ENCODE results near the gene MCUB.
"Not testable (repeated sequence)": the region's sequence is repeated elsewhere in the genome, so short reads cannot be mapped to it uniquely, and the experiment has no call there.

Gene MCUB

DNA sequence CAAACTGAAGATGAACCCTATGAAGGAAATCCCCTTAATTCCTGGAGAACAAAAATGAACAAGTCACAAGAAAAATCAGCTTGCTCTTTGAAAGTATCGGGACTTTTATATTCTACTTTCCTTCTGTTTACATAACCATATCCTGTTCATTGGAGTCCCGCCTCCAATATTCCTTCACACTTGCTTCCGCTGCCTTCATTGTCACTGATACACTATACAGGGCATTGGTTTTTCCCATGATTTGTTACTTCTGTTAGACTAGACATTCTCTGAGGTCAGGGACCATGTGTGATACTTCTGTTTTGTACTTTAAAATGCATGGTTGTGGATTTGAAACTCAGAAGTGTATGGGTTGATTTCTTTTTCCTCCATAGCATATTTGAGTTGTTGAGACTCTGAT is 18.8 kb downstream of the MCUB start:
- DNase-seq (ENCODE audit: low read depth): no peak

DNA sequence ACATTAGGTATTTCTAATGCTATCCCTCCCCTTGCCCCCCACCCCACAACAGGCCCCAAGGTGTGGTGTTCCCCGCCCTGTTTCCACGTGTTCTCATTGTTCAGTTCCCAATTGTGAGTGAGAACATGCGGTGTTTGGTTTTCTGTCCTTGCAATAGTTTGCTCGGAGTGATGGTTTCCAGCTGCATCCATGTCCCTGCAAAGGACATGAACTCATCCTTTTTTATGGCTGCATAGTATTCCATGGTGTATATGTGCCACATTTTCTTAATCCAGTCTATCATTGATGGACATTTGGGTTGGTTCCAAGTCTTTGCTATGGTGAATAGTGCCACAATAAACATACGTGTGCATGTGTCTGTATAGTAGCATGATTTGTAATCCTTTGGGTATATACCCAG is 20.0 kb downstream of the MCUB start:
- DNase-seq (ENCODE audit: low read depth): not testable (repeated sequence)

GRCh38 chr4:109588176-109588575 is 28.1 kb downstream of the MCUB start:
- DNase-seq (ENCODE audit: low read depth): no peak

DNA sequence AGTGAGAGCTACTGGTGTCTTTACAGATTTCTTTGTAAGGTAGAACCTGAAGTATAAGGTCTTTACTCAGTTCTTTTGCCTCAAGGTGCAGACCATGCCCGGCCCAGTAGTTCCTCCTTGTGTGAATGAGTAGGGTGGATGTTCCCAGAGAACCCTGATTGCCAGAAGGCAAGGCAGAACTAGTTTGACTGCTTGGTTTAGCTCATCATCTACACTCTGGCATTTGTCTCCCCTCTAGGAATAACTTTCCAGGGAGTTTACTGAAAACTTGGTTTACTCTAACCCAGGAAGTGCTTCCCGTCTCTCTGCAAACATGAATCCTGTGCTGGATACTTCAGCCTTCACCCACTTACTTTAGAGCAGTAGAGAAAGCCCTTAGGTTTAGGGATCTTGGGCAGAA is 29.1 kb downstream of the MCUB start:
- no peak for DNase-seq (ENCODE audit: low read depth)

- DNase-seq (ENCODE audit: low read depth): no peak
Observed at GRCh38 chr4:109589605-109590004, 29.6 kb downstream of the MCUB start.

GRCh38 chr4:109590905-109591304 is 30.9 kb downstream of the MCUB start:
- DNase-seq (ENCODE audit: low read depth): no peak

DNA sequence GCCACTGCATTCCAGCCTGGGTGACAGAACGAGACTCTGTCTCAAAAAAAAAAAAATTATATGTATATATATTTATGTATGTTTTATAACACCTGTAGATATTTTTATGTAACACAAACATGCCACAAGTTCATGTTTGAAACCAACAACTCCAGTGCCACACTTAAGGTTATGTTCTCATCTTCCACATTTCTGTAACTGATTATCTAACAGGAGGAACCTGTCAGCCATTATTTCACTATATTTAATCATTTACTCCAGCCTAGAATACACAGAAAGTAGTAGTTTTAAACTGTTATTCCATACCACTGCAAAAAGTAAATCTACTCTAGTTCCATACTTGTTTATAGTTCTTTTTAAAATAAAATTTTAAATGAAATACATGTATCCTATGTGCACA is 32.3 kb downstream of the MCUB start:
- DNase-seq (ENCODE audit: low read depth): no peak

DNA sequence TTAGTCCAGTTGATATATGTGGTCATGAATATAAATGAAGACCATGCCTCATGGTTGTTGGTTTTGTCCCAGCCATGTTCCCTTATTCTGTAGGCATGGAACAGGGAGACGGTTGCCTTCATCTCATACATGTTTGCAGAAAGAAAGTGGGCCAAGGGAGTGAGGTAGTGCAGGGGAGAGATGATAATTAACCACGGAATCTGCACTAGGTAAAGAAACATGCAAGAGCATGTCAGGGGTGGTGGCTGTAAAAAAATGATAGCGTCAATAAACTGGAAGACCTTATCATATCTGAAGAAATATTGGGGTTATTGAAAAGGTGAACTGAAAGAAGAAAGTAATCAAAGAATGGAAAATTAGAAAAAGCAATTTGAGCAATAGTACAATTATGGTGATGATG is 35.1 kb downstream of the MCUB start:
- DNase-seq (ENCODE audit: low read depth): not testable (repeated sequence)

DNA sequence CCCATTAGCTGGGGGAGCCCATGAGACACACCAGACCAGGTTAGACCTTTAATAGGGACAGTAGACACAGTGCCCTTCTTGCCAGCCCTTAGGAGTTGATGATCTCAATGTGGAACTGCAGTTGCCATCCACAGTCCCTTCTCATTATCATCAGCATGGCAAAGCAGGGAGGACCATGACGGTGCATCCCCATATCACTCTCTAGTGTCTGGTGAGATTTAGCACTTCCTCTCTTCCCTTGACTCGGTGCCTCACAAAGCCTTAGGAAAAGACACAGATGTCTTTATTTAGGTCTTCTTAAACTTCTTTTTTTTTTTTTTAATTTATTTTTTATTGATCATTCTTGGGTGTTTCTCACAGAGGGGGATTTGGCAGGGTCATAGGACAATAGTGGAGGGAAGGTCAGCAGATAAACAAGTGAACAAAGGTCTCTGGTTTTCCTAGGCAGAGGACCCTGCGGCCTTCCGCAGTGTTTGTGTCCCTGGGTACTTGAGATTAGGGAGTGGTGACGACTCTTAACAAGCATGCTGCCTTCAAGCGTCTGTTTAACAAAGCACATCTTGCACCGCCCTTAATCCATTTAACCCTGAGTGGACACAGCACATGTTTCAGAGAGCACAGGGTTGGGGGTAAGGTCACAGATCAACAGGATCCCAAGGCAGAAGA is 36.5 kb downstream of the MCUB start:
- not testable (repeated sequence) for DNase-seq (ENCODE audit: low read depth)

- DNase-seq (ENCODE audit: low read depth): no peak
Observed at GRCh38 chr4:109599046-109599652, 39.1 kb downstream of the MCUB start.

DNA sequence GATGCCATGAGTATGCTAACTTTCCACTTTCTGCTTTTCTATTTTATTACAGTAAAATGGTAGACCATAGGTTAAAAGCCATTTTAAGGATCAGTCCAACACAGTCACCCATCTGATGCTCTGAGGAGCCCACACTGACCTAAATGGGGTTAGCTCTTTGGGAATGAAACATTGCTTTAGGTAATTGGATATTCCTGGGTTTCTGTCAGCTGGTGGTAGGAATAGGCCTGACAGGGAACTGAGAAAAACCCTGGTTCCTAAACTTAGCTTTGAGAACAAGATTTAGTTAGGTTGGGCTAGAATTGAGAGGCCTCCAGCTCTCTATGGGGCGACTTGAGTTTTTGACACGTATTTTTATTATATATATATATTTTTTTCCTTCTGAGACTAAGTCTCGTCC is 40.4 kb downstream of the MCUB start:
- DNase-seq (ENCODE audit: low read depth): no peak

- DNase-seq (ENCODE audit: low read depth): no peak
Observed at GRCh38 chr4:109601336-109601735, 41.3 kb downstream of the MCUB start.

DNA sequence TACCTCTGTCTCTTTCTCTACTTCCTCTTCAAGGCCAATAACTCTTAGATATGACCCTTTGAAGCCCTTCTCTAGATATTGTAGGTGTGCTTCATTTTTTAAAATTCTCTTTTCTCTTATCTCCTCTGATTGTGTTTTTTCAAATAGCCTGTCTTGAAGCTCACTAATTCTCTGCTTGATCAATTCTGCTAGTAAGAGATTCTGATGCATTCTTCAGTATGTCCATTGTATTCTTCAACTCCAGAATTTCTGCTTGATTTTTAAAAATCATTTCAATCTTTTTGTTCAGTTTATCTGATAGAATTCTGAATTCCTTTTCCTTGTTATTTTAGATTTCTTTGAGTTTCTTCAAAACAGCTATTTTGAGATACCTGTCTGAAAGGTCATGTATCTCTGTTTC is 47.9 kb downstream of the MCUB start:
- DNase-seq (ENCODE audit: low read depth): no peak

- no peak for DNase-seq (ENCODE audit: low read depth)
Observed at GRCh38 chr4:109608879-109609278, 48.8 kb downstream of the MCUB start.

DNA sequence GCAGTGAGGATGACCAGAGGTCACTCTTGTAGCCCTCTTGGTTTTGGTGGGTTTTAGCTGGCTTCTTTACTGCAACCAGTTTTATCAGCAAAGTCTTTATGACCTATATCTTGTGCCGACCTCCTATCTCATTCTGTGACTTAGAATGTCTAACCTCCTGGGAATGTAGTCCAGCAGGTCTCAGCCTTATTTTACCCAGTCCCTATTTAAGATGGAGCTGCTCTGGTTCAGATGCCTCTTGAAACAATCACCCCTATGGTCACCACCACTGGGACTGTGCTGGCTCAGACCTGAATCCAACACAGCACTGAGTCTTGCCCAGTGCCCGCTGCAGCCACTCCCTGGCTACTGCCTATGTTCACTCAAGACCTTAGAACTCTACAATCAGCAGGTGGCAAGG is 49.4 kb downstream of the MCUB start:
- DNase-seq (ENCODE audit: low read depth): no peak

DNA sequence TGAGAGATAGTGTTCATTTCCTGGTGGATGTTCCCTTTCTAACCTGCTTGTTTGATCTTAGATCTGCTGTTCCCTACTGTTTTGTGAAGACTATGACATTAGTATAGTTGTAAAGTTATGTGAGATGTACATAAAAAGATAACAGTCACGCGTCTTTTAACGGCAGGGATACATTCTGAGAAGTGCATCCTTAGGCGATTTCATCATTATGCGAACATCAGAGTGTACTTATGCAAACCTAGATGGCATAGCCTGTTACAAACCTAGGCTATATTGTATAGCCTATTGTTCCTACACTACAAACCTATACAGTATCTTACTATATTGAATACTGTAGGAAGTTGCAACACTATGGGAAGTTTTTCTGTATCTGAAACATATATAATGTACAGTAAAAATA is 50.4 kb downstream of the MCUB start:
- DNase-seq (ENCODE audit: low read depth): no peak

- DNase-seq (ENCODE audit: low read depth): no peak
Observed at GRCh38 chr4:109611045-109611646, 51.1 kb downstream of the MCUB start.

GRCh38 chr4:109614015-109614414 is 54.0 kb downstream of the MCUB start:
- DNase-seq (ENCODE audit: low read depth): no peak

DNA sequence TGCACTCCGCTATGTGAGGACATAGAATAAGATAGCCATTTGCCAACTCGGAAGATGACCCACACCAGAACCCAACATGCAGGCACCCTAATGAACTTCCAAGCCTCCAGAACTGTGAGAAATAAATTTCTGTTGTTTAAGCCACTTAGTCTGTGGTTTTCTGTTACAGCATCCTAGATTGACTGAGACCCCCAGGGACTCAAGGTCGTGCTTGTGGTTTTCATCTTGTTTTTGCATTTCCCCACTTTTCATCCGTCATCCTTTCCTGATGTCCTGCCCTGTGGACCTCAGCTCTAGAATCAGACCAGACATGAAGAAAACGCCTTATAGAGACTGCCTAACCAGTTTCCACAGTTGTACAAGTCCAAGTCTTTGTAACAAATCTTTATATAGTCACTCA is 54.4 kb downstream of the MCUB start:
- no peak for DNase-seq (ENCODE audit: low read depth)

DNA sequence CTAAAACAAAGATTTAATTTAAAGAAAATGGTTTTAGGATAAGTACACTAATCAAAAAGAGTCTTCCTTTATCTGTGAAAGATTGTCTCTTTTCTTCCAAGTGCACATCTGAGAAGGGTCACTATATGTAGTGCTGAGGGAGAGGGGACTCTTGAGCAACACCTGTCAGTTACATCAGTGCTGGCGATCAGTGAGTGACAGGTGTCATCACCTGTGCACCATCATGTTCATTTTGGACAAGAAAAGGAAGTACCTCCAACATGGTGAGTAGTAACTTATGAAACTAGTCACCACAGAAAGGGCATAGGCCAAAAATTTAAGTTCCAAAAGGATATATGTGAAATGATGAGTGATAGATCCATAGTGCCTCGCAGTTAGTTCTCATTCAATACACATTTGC is 55.7 kb downstream of the MCUB start:
- no peak for DNase-seq (ENCODE audit: low read depth)

DNA sequence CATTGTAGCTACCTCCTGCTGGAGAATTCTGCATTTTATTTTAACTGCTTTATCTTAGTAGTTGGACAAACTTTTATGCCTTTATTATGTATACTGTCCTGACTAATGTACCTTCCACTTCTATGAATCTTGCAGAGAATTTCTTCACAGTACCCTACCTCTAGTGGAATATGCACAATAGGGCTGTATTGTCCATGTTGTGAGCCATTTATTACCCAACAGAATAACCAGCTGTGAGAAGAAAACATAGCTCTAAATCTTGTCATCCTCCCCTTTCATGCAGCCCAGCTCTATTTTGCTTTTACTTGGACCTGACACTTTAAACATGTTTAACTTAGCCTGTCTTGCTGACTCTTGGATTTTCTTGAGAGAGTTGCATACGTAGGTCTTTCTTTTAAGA is 56.2 kb downstream of the MCUB start:
- DNase-seq (ENCODE audit: low read depth): no peak

GRCh38 chr4:109622626-109623025 is 62.6 kb downstream of the MCUB start:
- DNase-seq (ENCODE audit: low read depth): no peak

DNA sequence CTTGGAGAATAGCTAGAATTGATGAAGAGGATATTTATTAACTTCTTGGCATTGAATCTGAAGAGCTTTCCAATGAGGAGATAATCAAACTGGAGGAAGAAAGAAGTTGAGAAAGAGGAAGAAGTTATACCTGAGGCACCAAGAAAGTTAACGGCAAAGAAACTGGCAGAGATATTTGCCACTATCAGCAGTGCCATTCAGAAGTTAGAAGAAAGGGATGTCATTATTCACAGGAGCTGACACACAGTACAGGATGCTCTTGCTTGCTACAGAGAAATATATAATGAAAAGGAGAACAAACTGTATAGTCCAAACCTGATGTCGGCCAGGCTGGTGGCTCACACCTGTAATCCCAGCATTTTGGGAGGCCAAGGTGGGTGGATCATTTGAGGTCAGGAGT is 64.5 kb downstream of the MCUB start:
- no peak for DNase-seq (ENCODE audit: low read depth)

DNA sequence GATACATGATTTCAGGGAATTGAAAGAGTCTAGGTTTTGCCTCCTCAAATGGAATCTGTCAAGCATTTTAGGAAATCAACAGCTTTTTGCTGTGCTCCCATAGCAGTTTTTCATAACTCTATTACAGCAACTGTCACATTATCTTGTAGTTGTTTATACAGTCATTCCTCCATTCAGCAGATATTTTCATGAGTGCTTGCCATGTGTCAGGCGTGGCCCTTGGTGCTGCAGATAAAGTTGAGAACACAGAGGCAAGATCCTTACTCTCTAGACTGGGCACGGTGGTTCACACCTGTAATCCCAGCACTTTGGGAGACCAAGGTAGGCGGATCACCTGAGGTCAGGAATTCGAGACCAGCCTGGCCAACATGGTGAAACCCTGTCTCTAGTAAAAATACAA is 67.3 kb downstream of the MCUB start:
- no peak for DNase-seq (ENCODE audit: low read depth)

All from T-helper 22 cell (primary cell).